B cell (primary cell): Measurements from ENCODE around the gene CSTF3. TPM values are rescaled to one million over a fixed set of nuclear protein-coding genes. Genes with fewer than 3 reads are reported as not detected.

Source experiments
- ATAC-seq: fragments of 200-7000 bp; cut with Tn5 transposase; one replicate; pipeline ENCODE4 v1.10.0; 2021; ENCODE audit warnings: low read depth, mild to moderate bottlenecking, moderate number of reproducible peaks, moderate library complexity
- CTCF ChIA-PET: fragments of 350-600 bp; sonication (Branson Sonifier 250); formaldehyde crosslinking; loops from one replicate; lab custom pipeline; 2021; ENCODE audit warnings: antibody characterized with exemption, inconsistent platforms; lab: Charles Lee
- POLR2A ChIA-PET: fragments of 350-600 bp; sonication (Branson Sonifier 250); formaldehyde crosslinking; loops from one replicate; lab custom pipeline; 2021; ENCODE audit warnings: antibody characterized with exemption; lab: Charles Lee
- DNase-seq: peaks from one replicate; pipeline ENCODE4 v3.0.0; 2013
- H2AFZ ChIP-seq: 2 replicates; pipeline ENCODE4 v1.6.1; 2012; ENCODE audit warnings: mild to moderate bottlenecking, low read depth, low read length; ENCODE audit not compliant: insufficient read depth, poor library complexity, severe bottlenecking
- H3K27ac ChIP-seq, 2 donors: 1 replicate in 1 of 2; 2 replicates in 1 of 2; pipeline ENCODE4 v1.5.1; 2012 to 2013; ENCODE audit warnings: low read length in 2 of 2, mild to moderate bottlenecking in 2 of 2, moderate library complexity in 1 of 2
- H3K27me3 ChIP-seq, 4 experiments: fragments of 200-600 bp in 1 of 4; sonication (generic) in 1 of 4; replicated peaks in 1 of 4; 1 replicate in 2 of 4; 2 replicates in 2 of 4; pipeline versions ENCODE4 v1.6.1 to v1.7.0; 2013 to 2016; ENCODE audit warnings: low read length in 3 of 4, mild to moderate bottlenecking in 2 of 4, mixed read lengths in 1 of 4, moderate library complexity in 1 of 4; ENCODE audit not compliant: insufficient read depth in 4 of 4, control insufficient read depth in 3 of 4; ENCODE audit errors: control extremely low read depth in 1 of 4
- H3K36me3 ChIP-seq, 2 experiments: replicated peaks in 1 of 2; 1 replicate in 1 of 2; 2 replicates in 1 of 2; pipeline versions ENCODE4 v1.6.1 to v1.7.1; 2013; ENCODE audit warnings: low read length in 1 of 2; ENCODE audit not compliant: insufficient read depth in 2 of 2, control insufficient read depth in 1 of 2; ENCODE audit errors: control extremely low read depth in 1 of 2, extremely low read depth in 1 of 2
- H3K4me1 ChIP-seq, 2 donors: fragments of 200-600 bp in 1 of 2; sonication (generic) in 1 of 2; 1 replicate in 1 of 2; 2 replicates in 1 of 2; pipeline versions ENCODE4 v1.5.1 to v1.6.1; 2013 to 2017; ENCODE audit warnings: low read length in 2 of 2; ENCODE audit not compliant: control insufficient read depth in 2 of 2, insufficient read depth in 2 of 2
- H3K4me2 ChIP-seq: replicated peaks from 2 replicates; pipeline ENCODE3; 2012; ENCODE audit warnings: mild to moderate bottlenecking, low read depth, low read length; ENCODE audit not compliant: poor library complexity, severe bottlenecking
- H3K4me3 ChIP-seq, 5 experiments: fragments of 200-600 bp in 1 of 5; sonication (generic) in 1 of 5; 1 replicate in 3 of 5; 2 replicates in 2 of 5; pipeline versions ENCODE4 v1.5.1 to v1.7.0; 2011 to 2016; ENCODE audit warnings: low read length in 4 of 5, mild to moderate bottlenecking in 4 of 5, low read depth in 2 of 5, control low read depth in 1 of 5, moderate library complexity in 1 of 5; ENCODE audit not compliant: insufficient read depth in 1 of 5; ENCODE audit errors: control extremely low read depth in 1 of 5, extremely low read depth in 1 of 5
- H3K79me2 ChIP-seq: fragments of 200-600 bp; sonication (generic); one replicate; pipeline ENCODE4 v1.6.0; 2016; ENCODE audit warnings: low read length; ENCODE audit not compliant: control insufficient read depth, insufficient read depth
- H3K9ac ChIP-seq: fragments of 200-600 bp; sonication (generic); 2 replicates; pipeline ENCODE4 v1.6.1; 2017; ENCODE audit warnings: mild to moderate bottlenecking, low read length, moderate library complexity
- H3K9me3 ChIP-seq, 3 donors: one replicate each; pipeline versions ENCODE4 v1.6.1 to v1.7.1; 2013; ENCODE audit warnings: low read length in 2 of 3; ENCODE audit not compliant: control insufficient read depth in 2 of 3, insufficient read depth in 1 of 3; ENCODE audit errors: control extremely low read depth in 1 of 3
- H4K20me1 ChIP-seq: 2 replicates; pipeline ENCODE4 v1.6.0; 2012; ENCODE audit warnings: mild to moderate bottlenecking, low read length; ENCODE audit not compliant: insufficient read depth, control insufficient read depth, poor library complexity, severe bottlenecking
- H3K27ac Mint-ChIP-seq: one replicate; pipeline ENCODE4 v1.8.0; 2021; ENCODE audit warnings: mixed read lengths
- H3K27me3 Mint-ChIP-seq: one replicate; pipeline ENCODE4 v1.8.0; 2021; ENCODE audit warnings: mixed read lengths
- H3K4me1 Mint-ChIP-seq: one replicate; pipeline ENCODE4 v1.8.0; 2021; ENCODE audit warnings: mixed read lengths
- H3K4me3 Mint-ChIP-seq: one replicate; pipeline ENCODE4 v1.8.0; 2021; ENCODE audit warnings: mixed read lengths
- H3K9me3 Mint-ChIP-seq: one replicate; pipeline ENCODE4 v1.8.0; 2022; ENCODE audit warnings: mixed read lengths; ENCODE audit not compliant: insufficient read depth
- EZH2 ChIP-seq: IDR thresholded peaks from 2 replicates; pipeline ENCODE4 v1.6.1; 2012; ENCODE audit warnings: borderline replicate concordance, low read depth, mild to moderate bottlenecking, moderate library complexity, low read length; ENCODE audit not compliant: insufficient read depth, poor library complexity, severe bottlenecking
- WGBS: methylation state at CpG from one replicate; pipeline ENCODE4 v1.1.5; 2013; ENCODE audit warnings: missing lambda C conversion rate; ENCODE audit not compliant: insufficient coverage; 5-methylcytosine and 5-hydroxymethylcytosine counted together
- intact Hi-C: fragments of 100-400 bp; cut with micrococcal nuclease; formaldehyde crosslinking; loops from one replicate; pipeline ENCODE4 v1.10.0; 2022
- polyA plus RNA-seq: library from polyadenylated mRNA; depleted of rRNA; stranded (reverse); fragments of >200 nt; gene quantifications from 2 replicates; pipeline ENCODE4 v1.2.3, GENCODE V29; 2012
- total RNA-seq, 2 donors: library from RNA; stranded (reverse); fragments of 120-200 nt in 1 of 2; gene quantifications; 1 replicate in 1 of 2; 2 replicates in 1 of 2; pipeline versions ENCODE4 v1.2.3 to v1.2.4, GENCODE V29; 2013 to 2022
- TF ChIP-seq, protein P1 (sequence below): fragments of 200-600 bp; IDR thresholded peaks from one replicate; pipeline ENCODE4 v1.8.0; 2022; ENCODE audit warnings: antibody characterized with exemption, mild to moderate bottlenecking

The CSTF3 gene
- total and polyA plus RNA-seq, 2 donors (not counting 1 experiment from before 2014, with no cell fraction given) = 14.4 to 42.2 TPM

DNA sequence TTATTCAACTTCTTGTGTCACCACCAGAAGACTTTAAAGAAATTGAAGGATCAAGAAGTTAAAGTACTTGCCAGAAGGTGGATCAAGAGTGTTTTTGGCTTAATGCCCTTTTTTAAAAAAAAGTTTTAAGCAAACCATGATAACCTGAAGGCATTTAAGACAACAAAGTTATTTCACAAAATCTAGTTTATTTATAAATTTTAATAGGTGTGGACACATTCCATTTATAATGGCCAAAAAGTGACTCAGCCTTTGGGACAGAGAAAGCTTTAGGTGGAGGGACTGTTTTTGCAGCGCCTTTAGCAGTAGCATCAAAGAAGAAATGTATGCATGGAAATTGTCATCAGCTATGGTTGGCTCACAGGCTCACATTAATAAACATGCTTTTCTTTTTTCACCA is 104.0 kb downstream of the CSTF3 start:
- no peak overlapping the region for H3K9ac ChIP-seq
- no peak overlapping the region for H3K4me2 ChIP-seq
- POLR2A ChIA-PET = no interaction called here
- Mint-ChIP-seq H3K9me3 (no peaks in the 10 kb centered on the region), H3K4me1 (peaks cover 3% of the 10 kb centered on the region), H3K4me3 (no peak overlapping the region), H3K27me3 (no peaks in the 10 kb centered on the region), H3K27ac (no peak overlapping the region)
- TF ChIP-seq EZH2 = no peak
- TF ChIP-seq, protein P1, sequence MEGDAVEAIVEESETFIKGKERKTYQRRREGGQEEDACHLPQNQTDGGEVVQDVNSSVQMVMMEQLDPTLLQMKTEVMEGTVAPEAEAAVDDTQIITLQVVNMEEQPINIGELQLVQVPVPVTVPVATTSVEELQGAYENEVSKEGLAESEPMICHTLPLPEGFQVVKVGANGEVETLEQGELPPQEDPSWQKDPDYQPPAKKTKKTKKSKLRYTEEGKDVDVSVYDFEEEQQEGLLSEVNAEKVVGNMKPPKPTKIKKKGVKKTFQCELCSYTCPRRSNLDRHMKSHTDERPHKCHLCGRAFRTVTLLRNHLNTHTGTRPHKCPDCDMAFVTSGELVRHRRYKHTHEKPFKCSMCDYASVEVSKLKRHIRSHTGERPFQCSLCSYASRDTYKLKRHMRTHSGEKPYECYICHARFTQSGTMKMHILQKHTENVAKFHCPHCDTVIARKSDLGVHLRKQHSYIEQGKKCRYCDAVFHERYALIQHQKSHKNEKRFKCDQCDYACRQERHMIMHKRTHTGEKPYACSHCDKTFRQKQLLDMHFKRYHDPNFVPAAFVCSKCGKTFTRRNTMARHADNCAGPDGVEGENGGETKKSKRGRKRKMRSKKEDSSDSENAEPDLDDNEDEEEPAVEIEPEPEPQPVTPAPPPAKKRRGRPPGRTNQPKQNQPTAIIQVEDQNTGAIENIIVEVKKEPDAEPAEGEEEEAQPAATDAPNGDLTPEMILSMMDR = no peak
- no peaks in the 10 kb centered on the region for H3K9me3 ChIP-seq
- no CpG with 5 or more reads among the region's 1 CpG for WGBS
- no peak overlapping the region for H3K4me3 ChIP-seq
- H3K4me1 ChIP-seq = peaks cover 0 to 3% of the 10 kb centered on the region in 2 donors
- no peak overlapping the region for H3K27ac ChIP-seq
- H3K27me3 ChIP-seq = no peaks in the 10 kb centered on the region
- H3K36me3 ChIP-seq = peaks cover 0 to 33% of the 10 kb centered on the region in 2 experiments
- no peaks in the 10 kb centered on the region for H3K79me2 ChIP-seq
- no peak for ATAC-seq
- H4K20me1 ChIP-seq = no peaks in the 10 kb centered on the region
- CTCF ChIA-PET = interaction anchor here (2.2 kb wide), 1 partner anchor 8 kb away, joined by 6 read pairs; no protein-coding TSS in a partner anchor
- no peak for DNase-seq
- H2AFZ ChIP-seq = no peak overlapping the region
- intact Hi-C loops = no loop called here

DNA sequence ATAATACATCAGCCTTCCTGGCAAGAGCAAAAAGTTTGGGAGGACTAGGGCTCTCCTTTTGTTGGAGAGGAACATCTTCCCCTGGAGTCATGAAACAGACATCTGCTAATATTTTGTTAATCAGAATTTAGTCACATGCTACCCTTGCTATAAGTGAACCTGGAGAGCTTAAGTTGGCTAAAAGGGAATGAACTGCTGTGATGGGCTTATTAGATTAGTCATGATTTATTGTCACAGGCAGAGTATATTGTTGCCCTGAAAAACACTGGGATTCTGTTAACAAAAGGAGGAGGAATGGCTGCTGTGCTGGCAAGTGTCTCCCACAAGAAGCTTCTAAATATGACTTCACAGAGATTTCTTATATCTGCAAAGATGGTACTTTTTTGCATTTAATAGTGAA is 105.9 kb downstream of the CSTF3 start:
- Histone ChIP-seq H2AFZ (no peak overlapping the region), H3K4me2 (no peak overlapping the region), H3K9ac (no peak overlapping the region), H4K20me1 (no peaks in the 10 kb centered on the region), H3K79me2 (no peaks in the 10 kb centered on the region), H3K27me3 (no peaks in the 10 kb centered on the region), H3K36me3 (peaks cover 0 to 23% of the 10 kb centered on the region in 2 experiments), H3K4me3 (no peak overlapping the region), H3K9me3 (no peaks in the 10 kb centered on the region), H3K27ac (no peak overlapping the region), H3K4me1 (peaks cover 0 to 3% of the 10 kb centered on the region in 2 donors)
- Mint-ChIP-seq H3K27me3 (no peaks in the 10 kb centered on the region), H3K27ac (no peak overlapping the region), H3K4me1 (peaks cover 8% of the 10 kb centered on the region), H3K4me3 (no peak overlapping the region), H3K9me3 (no peaks in the 10 kb centered on the region)
- intact Hi-C loops = no loop called here
- DNase-seq (no peak), ATAC-seq (no peak)
- TF ChIP-seq, protein P1 = no peak
- no peak for TF ChIP-seq EZH2
- ChIA-PET POLR2A (no interaction called here), CTCF (interaction anchor here (1.2 to 2.2 kb wide), 2 partner anchors 10 kb away, joined by 4 to 6 read pairs; no protein-coding TSS in a partner anchor)
